HG03064 (cell line): ENCODE data around the gene CDKL4.
"Not testable (repeated sequence)": the region's sequence is repeated elsewhere in the genome, so short reads cannot be mapped to it uniquely, and the experiment has no call there.

Source experiments
- ATAC-seq: cut with Tn5 transposase; IDR thresholded peaks from one replicate; pipeline ENCODE4 v1.9.1; 2021; ENCODE audit warnings: low read depth; ENCODE audit not compliant: unreplicated experiment

Gene CDKL4

GRCh38 chr2:39181297-39181696, 62.5 kb downstream of the CDKL4 start:
- no peak for ATAC-seq

- ATAC-seq = no peak
These were observed 63.5 kb downstream of the CDKL4 start for GRCh38 chr2:39179974-39180960.

- no peak for ATAC-seq
These were observed 65.0 kb downstream of the CDKL4 start for GRCh38 chr2:39178756-39179155.

- ATAC-seq = no peak
These were observed 66.8 kb downstream of the CDKL4 start for GRCh38 chr2:39176997-39177396.

- ATAC-seq = no peak
These were observed 68.6 kb downstream of the CDKL4 start for GRCh38 chr2:39175026-39175812.

- no peak for ATAC-seq
These were observed 69.7 kb downstream of the CDKL4 start for GRCh38 chr2:39174022-39174421.

GRCh38 chr2:39172047-39172706, 71.6 kb downstream of the CDKL4 start:
- ATAC-seq = not testable (repeated sequence)

- no peak for ATAC-seq
These were observed 72.1 kb downstream of the CDKL4 start for GRCh38 chr2:39171621-39172020.

GRCh38 chr2:39164089-39164488, 79.7 kb downstream of the CDKL4 start:
- no peak for ATAC-seq

- ATAC-seq = no peak
These were observed 82.8 kb downstream of the CDKL4 start for GRCh38 chr2:39160982-39161381.

- no peak for ATAC-seq
These were observed 84.5 kb downstream of the CDKL4 start for GRCh38 chr2:39159283-39159682.

GRCh38 chr2:39158351-39158750, 85.4 kb downstream of the CDKL4 start:
- ATAC-seq = no peak

- no peak for ATAC-seq
These were observed 86.9 kb downstream of the CDKL4 start for GRCh38 chr2:39156846-39157245.

GRCh38 chr2:39156107-39156506, 87.7 kb downstream of the CDKL4 start:
- no peak for ATAC-seq

GRCh38 chr2:39155573-39155972, 88.2 kb downstream of the CDKL4 start:
- not testable (repeated sequence) for ATAC-seq

- ATAC-seq = no peak
These were observed 88.8 kb downstream of the CDKL4 start for GRCh38 chr2:39154944-39155343.

- ATAC-seq = no peak
These were observed 90.5 kb downstream of the CDKL4 start for GRCh38 chr2:39153312-39153711.

- no peak for ATAC-seq
These were observed 91.3 kb downstream of the CDKL4 start for GRCh38 chr2:39152504-39152903.

GRCh38 chr2:39150890-39151497, 92.8 kb downstream of the CDKL4 start:
- no peak for ATAC-seq

GRCh38 chr2:39150102-39150562, 93.6 kb downstream of the CDKL4 start:
- ATAC-seq = no peak
